ENCODE results near the gene EIF5AL1.

The EIF5AL1 gene

GRCh38 chr10:79483299-79483698 lies 29.0 kb upstream of the EIF5AL1 start:
- no peak for DNase-seq (ENCODE audit: insufficient read length, low spot score)
- FAIRE-seq: no peak
- TF ChIP-seq POU2F2 (IDR thresholded peaks at IDR 0.05; ENCODE audit: low read depth, low read length) (no peak), POLR2A (IDR thresholded peaks at IDR 0.05; ENCODE audit: low read depth, low read length) (no peak), PAX5 (IDR thresholded peaks at IDR 0.05; ENCODE audit: insufficient read depth, low read length, severe bottlenecking) (no peak), POLR2AphosphoS5 (IDR thresholded peaks at IDR 0.05; ENCODE audit: low read depth, low read length) (no peak), SPI1 (IDR thresholded peaks at IDR 0.05; ENCODE audit: low read depth, low read length) (no peak), TAF1 (IDR thresholded peaks at IDR 0.05; ENCODE audit: low read depth, low read length) (no peak)

GRCh38 chr10:79483948-79484347 lies 28.4 kb upstream of the EIF5AL1 start:
- TF ChIP-seq PAX5 (IDR thresholded peaks at IDR 0.05; ENCODE audit: insufficient read depth, low read length, severe bottlenecking) (no peak), SPI1 (IDR thresholded peaks at IDR 0.05; ENCODE audit: low read depth, low read length) (no peak), TAF1 (IDR thresholded peaks at IDR 0.05; ENCODE audit: low read depth, low read length) (no peak), POU2F2 (IDR thresholded peaks at IDR 0.05; ENCODE audit: low read depth, low read length) (no peak)
- no peak for DNase-seq (ENCODE audit: insufficient read length, low spot score)
- FAIRE-seq: no peak

GRCh38 chr10:79484476-79484875 lies 27.9 kb upstream of the EIF5AL1 start:
- DNase-seq (ENCODE audit: insufficient read length, low spot score) (no peak), FAIRE-seq (no peak)
- no peak for TF ChIP-seq POLR2A (IDR thresholded peaks at IDR 0.05; ENCODE audit: low read depth, low read length)

GRCh38 chr10:79487296-79488194 lies 24.8 kb upstream of the EIF5AL1 start:
- FAIRE-seq: peak; percentile 92
- TF ChIP-seq SPI1 (IDR thresholded peaks at IDR 0.05; ENCODE audit: low read depth, low read length) (no peak), POLR2A (IDR thresholded peaks at IDR 0.05; ENCODE audit: low read depth, low read length) (no peak), PAX5 (IDR thresholded peaks at IDR 0.05; ENCODE audit: insufficient read depth, low read length, severe bottlenecking) (no peak), POU2F2 (IDR thresholded peaks at IDR 0.05; ENCODE audit: low read depth, low read length) (no peak), TAF1 (IDR thresholded peaks at IDR 0.05; ENCODE audit: low read depth, low read length) (no peak), POLR2AphosphoS5 (IDR thresholded peaks at IDR 0.05; ENCODE audit: low read depth, low read length) (no peak)
- DNase-seq (ENCODE audit: insufficient read length, low spot score): peak; percentile 46

- FAIRE-seq (no peak), DNase-seq (ENCODE audit: insufficient read length, low spot score) (no peak)
- TF ChIP-seq POLR2AphosphoS5 (IDR thresholded peaks at IDR 0.05; ENCODE audit: low read depth, low read length) (no peak), SPI1 (IDR thresholded peaks at IDR 0.05; ENCODE audit: low read depth, low read length) (no peak), TAF1 (IDR thresholded peaks at IDR 0.05; ENCODE audit: low read depth, low read length) (no peak), PAX5 (IDR thresholded peaks at IDR 0.05; ENCODE audit: insufficient read depth, low read length, severe bottlenecking) (no peak), POU2F2 (IDR thresholded peaks at IDR 0.05; ENCODE audit: low read depth, low read length) (no peak), POLR2A (IDR thresholded peaks at IDR 0.05; ENCODE audit: low read depth, low read length) (no peak)
Measured at GRCh38 chr10:79488336-79488735, 24.0 kb upstream of the EIF5AL1 start.

GRCh38 chr10:79488870-79489269 lies 23.5 kb upstream of the EIF5AL1 start:
- DNase-seq (ENCODE audit: insufficient read length, low spot score): no peak
- FAIRE-seq: no peak
- TF ChIP-seq POU2F2 (IDR thresholded peaks at IDR 0.05; ENCODE audit: low read depth, low read length): no peak
- TF ChIP-seq PAX5 (IDR thresholded peaks at IDR 0.05; ENCODE audit: insufficient read depth, low read length, severe bottlenecking): no peak
- TF ChIP-seq POLR2A (IDR thresholded peaks at IDR 0.05; ENCODE audit: low read depth, low read length): no peak
- TF ChIP-seq POLR2AphosphoS5 (IDR thresholded peaks at IDR 0.05; ENCODE audit: low read depth, low read length): no peak
- TF ChIP-seq TAF1 (IDR thresholded peaks at IDR 0.05; ENCODE audit: low read depth, low read length): no peak
- no peak for TF ChIP-seq SPI1 (IDR thresholded peaks at IDR 0.05; ENCODE audit: low read depth, low read length)

- FAIRE-seq (no peak), DNase-seq (ENCODE audit: insufficient read length, low spot score) (no peak)
- TF ChIP-seq SPI1 (IDR thresholded peaks at IDR 0.05; ENCODE audit: low read depth, low read length): no peak
- no peak for TF ChIP-seq POLR2AphosphoS5 (IDR thresholded peaks at IDR 0.05; ENCODE audit: low read depth, low read length)
- TF ChIP-seq POU2F2 (IDR thresholded peaks at IDR 0.05; ENCODE audit: low read depth, low read length): no peak
- TF ChIP-seq TAF1 (IDR thresholded peaks at IDR 0.05; ENCODE audit: low read depth, low read length): no peak
- no peak for TF ChIP-seq POLR2A (IDR thresholded peaks at IDR 0.05; ENCODE audit: low read depth, low read length)
- TF ChIP-seq PAX5 (IDR thresholded peaks at IDR 0.05; ENCODE audit: insufficient read depth, low read length, severe bottlenecking): no peak
Measured at GRCh38 chr10:79490400-79491142, 21.8 kb upstream of the EIF5AL1 start.

- TF ChIP-seq POU2F2 (IDR thresholded peaks at IDR 0.05; ENCODE audit: low read depth, low read length) (no peak), POLR2A (IDR thresholded peaks at IDR 0.05; ENCODE audit: low read depth, low read length) (no peak), TAF1 (IDR thresholded peaks at IDR 0.05; ENCODE audit: low read depth, low read length) (no peak), POLR2AphosphoS5 (IDR thresholded peaks at IDR 0.05; ENCODE audit: low read depth, low read length) (no peak), SPI1 (IDR thresholded peaks at IDR 0.05; ENCODE audit: low read depth, low read length) (peak; percentile 72), PAX5 (IDR thresholded peaks at IDR 0.05; ENCODE audit: insufficient read depth, low read length, severe bottlenecking) (no peak)
- DNase-seq (ENCODE audit: insufficient read length, low spot score): no peak
- no peak for FAIRE-seq
Measured at GRCh38 chr10:79491143-79491835, 21.0 kb upstream of the EIF5AL1 start.

GRCh38 chr10:79492256-79492655 lies 20.1 kb upstream of the EIF5AL1 start:
- FAIRE-seq (no peak), DNase-seq (ENCODE audit: insufficient read length, low spot score) (no peak)
- TF ChIP-seq POU2F2 (IDR thresholded peaks at IDR 0.05; ENCODE audit: low read depth, low read length) (no peak), POLR2AphosphoS5 (IDR thresholded peaks at IDR 0.05; ENCODE audit: low read depth, low read length) (no peak), SPI1 (IDR thresholded peaks at IDR 0.05; ENCODE audit: low read depth, low read length) (no peak), TAF1 (IDR thresholded peaks at IDR 0.05; ENCODE audit: low read depth, low read length) (no peak), POLR2A (IDR thresholded peaks at IDR 0.05; ENCODE audit: low read depth, low read length) (no peak)
